GM23338 (cell line): ENCODE results near the gene RBPJ. TPM values are rescaled to one million over a fixed set of nuclear protein-coding genes. Genes with fewer than 3 reads are reported as not detected.

Source experiments
- ATAC-seq: fragments of 200-7000 bp; cut with Tn5 transposase; 3 replicates; pipeline ENCODE4 v1.9.1; 2020
- DNase-seq: peaks from one replicate; pipeline ENCODE4 v3.0.0-alpha.2; 2015; ENCODE audit warnings: low spot score
- H2AFZ ChIP-seq: fragments of 200-600 bp; sonication (generic); 2 replicates; pipeline ENCODE4 v1.8.0; 2016; ENCODE audit warnings: antibody characterized with exemption, mild to moderate bottlenecking, moderate library complexity
- H3F3A ChIP-seq: fragments of 200-600 bp; sonication (generic); replicated peaks from 2 replicates; pipeline ENCODE4 v1.8.0; 2017; ENCODE audit warnings: antibody characterized with exemption, mixed run types, low read depth
- H3K27ac ChIP-seq: fragments of 200-600 bp; sonication (generic); 2 replicates; pipeline ENCODE4 v1.6.1; 2016; ENCODE audit warnings: low read depth
- H3K27me3 ChIP-seq: fragments of 200-600 bp; sonication (generic); 2 replicates; pipeline ENCODE4 v1.8.0; 2016; ENCODE audit warnings: mild to moderate bottlenecking, mixed run types, moderate library complexity; ENCODE audit not compliant: insufficient read depth
- H3K36me3 ChIP-seq: fragments of 200-600 bp; sonication (generic); 2 replicates; pipeline ENCODE4 v1.8.0; 2016; ENCODE audit warnings: mild to moderate bottlenecking; ENCODE audit not compliant: insufficient read depth
- H3K4me1 ChIP-seq: fragments of 200-600 bp; sonication (generic); 2 replicates; pipeline ENCODE4 v1.8.0; 2016; ENCODE audit warnings: mild to moderate bottlenecking, moderate library complexity; ENCODE audit not compliant: insufficient read depth
- H3K4me2 ChIP-seq: fragments of 200-600 bp; sonication (generic); 2 replicates; pipeline ENCODE4 v1.7.1; 2017; ENCODE audit warnings: mixed run types
- H3K4me3 ChIP-seq: fragments of 200-600 bp; sonication (generic); 2 replicates; pipeline ENCODE4 v1.6.1; 2016; ENCODE audit warnings: mixed run types
- H3K79me2 ChIP-seq: fragments of 200-600 bp; sonication (generic); replicated peaks from 2 replicates; pipeline ENCODE4 v1.8.0; 2017; ENCODE audit warnings: mild to moderate bottlenecking; ENCODE audit not compliant: insufficient read depth
- H3K9me2 ChIP-seq: fragments of 200-600 bp; sonication (generic); 2 replicates; pipeline ENCODE4 v1.8.0; 2017; ENCODE audit not compliant: insufficient read depth
- H4K20me1 ChIP-seq: fragments of 200-600 bp; sonication (generic); replicated peaks from 2 replicates; pipeline ENCODE4 v1.8.0; 2017; ENCODE audit warnings: mild to moderate bottlenecking; ENCODE audit not compliant: insufficient read depth
- H3K27ac Mint-ChIP-seq: 2 replicates; pipeline ENCODE4 v1.8.0; 2020; ENCODE audit warnings: inconsistent platforms, mild to moderate bottlenecking, moderate library complexity, mixed read lengths
- H3K27me3 Mint-ChIP-seq: 3 replicates; pipeline ENCODE4 v1.8.0; 2022; ENCODE audit warnings: low read depth, mild to moderate bottlenecking, moderate library complexity, mixed read lengths, inconsistent platforms; ENCODE audit not compliant: insufficient read depth, poor library complexity
- H3K36me3 Mint-ChIP-seq: 3 replicates; pipeline ENCODE4 v1.8.0; 2021; ENCODE audit warnings: low read depth, mild to moderate bottlenecking, inconsistent platforms, moderate library complexity, mixed read lengths
- H3K4me1 Mint-ChIP-seq: 3 replicates; pipeline ENCODE4 v1.8.0; 2020; ENCODE audit warnings: mild to moderate bottlenecking, inconsistent platforms, mixed read lengths
- H3K4me3 Mint-ChIP-seq: 3 replicates; pipeline ENCODE4 v1.8.0; 2021; ENCODE audit warnings: moderate library complexity, mild to moderate bottlenecking, inconsistent platforms, mixed read lengths
- H3K9me3 Mint-ChIP-seq: 3 replicates; pipeline ENCODE4 v1.8.0; 2020; ENCODE audit warnings: moderate library complexity, mild to moderate bottlenecking, inconsistent platforms, mixed read lengths
- EZH2 ChIP-seq: fragments of 200-600 bp; sonication (generic); IDR thresholded peaks from one replicate; pipeline ENCODE4 v1.8.0; 2017; ENCODE audit warnings: antibody characterized with exemption, mild to moderate bottlenecking, low read depth; ENCODE audit not compliant: unreplicated experiment
- EZH2phosphoT487 ChIP-seq: fragments of 200-600 bp; sonication (generic); IDR thresholded peaks from one replicate; pipeline ENCODE4 v1.8.1; 2018; ENCODE audit warnings: antibody characterized with exemption; ENCODE audit not compliant: unreplicated experiment
- NANOG ChIP-seq: IDR thresholded peaks from 2 replicates; pipeline ENCODE4 v1.6.1; 2016; ENCODE audit warnings: antibody characterized with exemption, borderline replicate concordance
- STAT1 ChIP-seq: IDR thresholded peaks from one replicate; pipeline ENCODE4 v1.6.1; 2016; ENCODE audit warnings: antibody characterized with exemption; ENCODE audit not compliant: unreplicated experiment
- ZNF114 ChIP-seq: fragments of 250-450 bp; sonication (Bioruptor Pico); IDR thresholded peaks from 2 replicates; pipeline ENCODE4 v1.5.0; 2020; ENCODE audit warnings: mild to moderate bottlenecking, moderate library complexity
- ZNF331 ChIP-seq: fragments of 250-450 bp; sonication (Bioruptor Pico); IDR thresholded peaks from 2 replicates; pipeline ENCODE4 v1.5.0; 2020; ENCODE audit warnings: low read depth, mild to moderate bottlenecking, moderate library complexity
- polyA plus RNA-seq: library from polyadenylated mRNA; unstranded; fragments of >200 nt; fragmentation: Nextera tagmentation; extraction: Ambion mirVana; gene quantifications from 2 replicates; pipeline ENCODE4 v1.2.1, GENCODE V29; 2016
- total RNA-seq: library from RNA; depleted of rRNA; stranded (reverse); fragments of >200 nt; shearing (Covaris generic); gene quantifications from 2 replicates; pipeline ENCODE4 v1.2.3, GENCODE V29; 2014
- TF ChIP-seq, protein P1 (sequence below): IDR thresholded peaks from 2 replicates; pipeline ENCODE4 v1.6.1; 2016; ENCODE audit warnings: antibody characterized with exemption
- TF ChIP-seq, protein P2 (sequence below): IDR thresholded peaks from one replicate; pipeline ENCODE4 v1.6.1; 2018; ENCODE audit warnings: antibody characterized with exemption; ENCODE audit not compliant: unreplicated experiment
- TF ChIP-seq, protein P3 (sequence below), 2 experiments: fragments of 200-600 bp in 1 of 2; sonication (generic) in 1 of 2; conservative IDR thresholded peaks; 2 replicates each; pipeline versions ENCODE4 v1.5.1 to v1.6.1; 2016 to 2017; ENCODE audit warnings: antibody characterized with exemption in 2 of 2, low read depth in 2 of 2, mild to moderate bottlenecking in 2 of 2, moderate library complexity in 1 of 2
- TF ChIP-seq, protein P4 (sequence below): fragments of 250-450 bp; sonication (Bioruptor Pico); IDR thresholded peaks from 2 replicates; pipeline ENCODE4 v1.5.0; 2020; ENCODE audit warnings: mild to moderate bottlenecking, moderate library complexity

The RBPJ gene
- total and polyA plus RNA-seq, 2 experiments from 2014 or later, result 212 to 457 TPM

DNA sequence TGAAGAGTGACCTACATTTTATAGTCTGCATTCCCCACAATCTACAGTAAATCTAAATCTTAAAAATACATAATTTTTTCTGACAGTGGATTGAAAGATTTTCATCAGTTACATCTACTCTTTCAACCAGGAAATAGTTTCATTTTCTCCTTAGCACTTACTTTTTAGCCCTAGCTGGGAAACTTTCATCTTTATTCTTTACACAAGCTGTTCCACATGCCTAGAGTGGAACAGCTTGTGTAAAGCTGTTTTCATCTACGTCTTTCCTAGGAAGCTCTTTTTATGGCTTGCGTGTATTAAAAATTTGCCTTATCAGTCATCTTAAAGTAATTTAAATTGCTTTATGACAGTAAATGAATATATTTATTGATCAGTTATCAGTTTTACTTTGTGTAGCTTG is 40.5 kb downstream of the RBPJ start:
- TF ChIP-seq ZNF114 (CRISPR knock-in tag) (no peak), NANOG (no peak), ZNF331 (CRISPR knock-in tag) (no peak), STAT1 (no peak), EZH2 (no peak), EZH2phosphoT487 (no peak)
- TF ChIP-seq, protein P1, sequence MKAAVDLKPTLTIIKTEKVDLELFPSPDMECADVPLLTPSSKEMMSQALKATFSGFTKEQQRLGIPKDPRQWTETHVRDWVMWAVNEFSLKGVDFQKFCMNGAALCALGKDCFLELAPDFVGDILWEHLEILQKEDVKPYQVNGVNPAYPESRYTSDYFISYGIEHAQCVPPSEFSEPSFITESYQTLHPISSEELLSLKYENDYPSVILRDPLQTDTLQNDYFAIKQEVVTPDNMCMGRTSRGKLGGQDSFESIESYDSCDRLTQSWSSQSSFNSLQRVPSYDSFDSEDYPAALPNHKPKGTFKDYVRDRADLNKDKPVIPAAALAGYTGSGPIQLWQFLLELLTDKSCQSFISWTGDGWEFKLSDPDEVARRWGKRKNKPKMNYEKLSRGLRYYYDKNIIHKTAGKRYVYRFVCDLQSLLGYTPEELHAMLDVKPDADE, result no peak
- TF ChIP-seq, protein P2, sequence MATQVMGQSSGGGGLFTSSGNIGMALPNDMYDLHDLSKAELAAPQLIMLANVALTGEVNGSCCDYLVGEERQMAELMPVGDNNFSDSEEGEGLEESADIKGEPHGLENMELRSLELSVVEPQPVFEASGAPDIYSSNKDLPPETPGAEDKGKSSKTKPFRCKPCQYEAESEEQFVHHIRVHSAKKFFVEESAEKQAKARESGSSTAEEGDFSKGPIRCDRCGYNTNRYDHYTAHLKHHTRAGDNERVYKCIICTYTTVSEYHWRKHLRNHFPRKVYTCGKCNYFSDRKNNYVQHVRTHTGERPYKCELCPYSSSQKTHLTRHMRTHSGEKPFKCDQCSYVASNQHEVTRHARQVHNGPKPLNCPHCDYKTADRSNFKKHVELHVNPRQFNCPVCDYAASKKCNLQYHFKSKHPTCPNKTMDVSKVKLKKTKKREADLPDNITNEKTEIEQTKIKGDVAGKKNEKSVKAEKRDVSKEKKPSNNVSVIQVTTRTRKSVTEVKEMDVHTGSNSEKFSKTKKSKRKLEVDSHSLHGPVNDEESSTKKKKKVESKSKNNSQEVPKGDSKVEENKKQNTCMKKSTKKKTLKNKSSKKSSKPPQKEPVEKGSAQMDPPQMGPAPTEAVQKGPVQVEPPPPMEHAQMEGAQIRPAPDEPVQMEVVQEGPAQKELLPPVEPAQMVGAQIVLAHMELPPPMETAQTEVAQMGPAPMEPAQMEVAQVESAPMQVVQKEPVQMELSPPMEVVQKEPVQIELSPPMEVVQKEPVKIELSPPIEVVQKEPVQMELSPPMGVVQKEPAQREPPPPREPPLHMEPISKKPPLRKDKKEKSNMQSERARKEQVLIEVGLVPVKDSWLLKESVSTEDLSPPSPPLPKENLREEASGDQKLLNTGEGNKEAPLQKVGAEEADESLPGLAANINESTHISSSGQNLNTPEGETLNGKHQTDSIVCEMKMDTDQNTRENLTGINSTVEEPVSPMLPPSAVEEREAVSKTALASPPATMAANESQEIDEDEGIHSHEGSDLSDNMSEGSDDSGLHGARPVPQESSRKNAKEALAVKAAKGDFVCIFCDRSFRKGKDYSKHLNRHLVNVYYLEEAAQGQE, result no peak
- TF ChIP-seq, protein P3, sequence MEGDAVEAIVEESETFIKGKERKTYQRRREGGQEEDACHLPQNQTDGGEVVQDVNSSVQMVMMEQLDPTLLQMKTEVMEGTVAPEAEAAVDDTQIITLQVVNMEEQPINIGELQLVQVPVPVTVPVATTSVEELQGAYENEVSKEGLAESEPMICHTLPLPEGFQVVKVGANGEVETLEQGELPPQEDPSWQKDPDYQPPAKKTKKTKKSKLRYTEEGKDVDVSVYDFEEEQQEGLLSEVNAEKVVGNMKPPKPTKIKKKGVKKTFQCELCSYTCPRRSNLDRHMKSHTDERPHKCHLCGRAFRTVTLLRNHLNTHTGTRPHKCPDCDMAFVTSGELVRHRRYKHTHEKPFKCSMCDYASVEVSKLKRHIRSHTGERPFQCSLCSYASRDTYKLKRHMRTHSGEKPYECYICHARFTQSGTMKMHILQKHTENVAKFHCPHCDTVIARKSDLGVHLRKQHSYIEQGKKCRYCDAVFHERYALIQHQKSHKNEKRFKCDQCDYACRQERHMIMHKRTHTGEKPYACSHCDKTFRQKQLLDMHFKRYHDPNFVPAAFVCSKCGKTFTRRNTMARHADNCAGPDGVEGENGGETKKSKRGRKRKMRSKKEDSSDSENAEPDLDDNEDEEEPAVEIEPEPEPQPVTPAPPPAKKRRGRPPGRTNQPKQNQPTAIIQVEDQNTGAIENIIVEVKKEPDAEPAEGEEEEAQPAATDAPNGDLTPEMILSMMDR (conservative IDR thresholded peaks at IDR 0.05; ENCODE audit: low read depth in 2 of 2), result no peak
- TF ChIP-seq, protein P4, sequence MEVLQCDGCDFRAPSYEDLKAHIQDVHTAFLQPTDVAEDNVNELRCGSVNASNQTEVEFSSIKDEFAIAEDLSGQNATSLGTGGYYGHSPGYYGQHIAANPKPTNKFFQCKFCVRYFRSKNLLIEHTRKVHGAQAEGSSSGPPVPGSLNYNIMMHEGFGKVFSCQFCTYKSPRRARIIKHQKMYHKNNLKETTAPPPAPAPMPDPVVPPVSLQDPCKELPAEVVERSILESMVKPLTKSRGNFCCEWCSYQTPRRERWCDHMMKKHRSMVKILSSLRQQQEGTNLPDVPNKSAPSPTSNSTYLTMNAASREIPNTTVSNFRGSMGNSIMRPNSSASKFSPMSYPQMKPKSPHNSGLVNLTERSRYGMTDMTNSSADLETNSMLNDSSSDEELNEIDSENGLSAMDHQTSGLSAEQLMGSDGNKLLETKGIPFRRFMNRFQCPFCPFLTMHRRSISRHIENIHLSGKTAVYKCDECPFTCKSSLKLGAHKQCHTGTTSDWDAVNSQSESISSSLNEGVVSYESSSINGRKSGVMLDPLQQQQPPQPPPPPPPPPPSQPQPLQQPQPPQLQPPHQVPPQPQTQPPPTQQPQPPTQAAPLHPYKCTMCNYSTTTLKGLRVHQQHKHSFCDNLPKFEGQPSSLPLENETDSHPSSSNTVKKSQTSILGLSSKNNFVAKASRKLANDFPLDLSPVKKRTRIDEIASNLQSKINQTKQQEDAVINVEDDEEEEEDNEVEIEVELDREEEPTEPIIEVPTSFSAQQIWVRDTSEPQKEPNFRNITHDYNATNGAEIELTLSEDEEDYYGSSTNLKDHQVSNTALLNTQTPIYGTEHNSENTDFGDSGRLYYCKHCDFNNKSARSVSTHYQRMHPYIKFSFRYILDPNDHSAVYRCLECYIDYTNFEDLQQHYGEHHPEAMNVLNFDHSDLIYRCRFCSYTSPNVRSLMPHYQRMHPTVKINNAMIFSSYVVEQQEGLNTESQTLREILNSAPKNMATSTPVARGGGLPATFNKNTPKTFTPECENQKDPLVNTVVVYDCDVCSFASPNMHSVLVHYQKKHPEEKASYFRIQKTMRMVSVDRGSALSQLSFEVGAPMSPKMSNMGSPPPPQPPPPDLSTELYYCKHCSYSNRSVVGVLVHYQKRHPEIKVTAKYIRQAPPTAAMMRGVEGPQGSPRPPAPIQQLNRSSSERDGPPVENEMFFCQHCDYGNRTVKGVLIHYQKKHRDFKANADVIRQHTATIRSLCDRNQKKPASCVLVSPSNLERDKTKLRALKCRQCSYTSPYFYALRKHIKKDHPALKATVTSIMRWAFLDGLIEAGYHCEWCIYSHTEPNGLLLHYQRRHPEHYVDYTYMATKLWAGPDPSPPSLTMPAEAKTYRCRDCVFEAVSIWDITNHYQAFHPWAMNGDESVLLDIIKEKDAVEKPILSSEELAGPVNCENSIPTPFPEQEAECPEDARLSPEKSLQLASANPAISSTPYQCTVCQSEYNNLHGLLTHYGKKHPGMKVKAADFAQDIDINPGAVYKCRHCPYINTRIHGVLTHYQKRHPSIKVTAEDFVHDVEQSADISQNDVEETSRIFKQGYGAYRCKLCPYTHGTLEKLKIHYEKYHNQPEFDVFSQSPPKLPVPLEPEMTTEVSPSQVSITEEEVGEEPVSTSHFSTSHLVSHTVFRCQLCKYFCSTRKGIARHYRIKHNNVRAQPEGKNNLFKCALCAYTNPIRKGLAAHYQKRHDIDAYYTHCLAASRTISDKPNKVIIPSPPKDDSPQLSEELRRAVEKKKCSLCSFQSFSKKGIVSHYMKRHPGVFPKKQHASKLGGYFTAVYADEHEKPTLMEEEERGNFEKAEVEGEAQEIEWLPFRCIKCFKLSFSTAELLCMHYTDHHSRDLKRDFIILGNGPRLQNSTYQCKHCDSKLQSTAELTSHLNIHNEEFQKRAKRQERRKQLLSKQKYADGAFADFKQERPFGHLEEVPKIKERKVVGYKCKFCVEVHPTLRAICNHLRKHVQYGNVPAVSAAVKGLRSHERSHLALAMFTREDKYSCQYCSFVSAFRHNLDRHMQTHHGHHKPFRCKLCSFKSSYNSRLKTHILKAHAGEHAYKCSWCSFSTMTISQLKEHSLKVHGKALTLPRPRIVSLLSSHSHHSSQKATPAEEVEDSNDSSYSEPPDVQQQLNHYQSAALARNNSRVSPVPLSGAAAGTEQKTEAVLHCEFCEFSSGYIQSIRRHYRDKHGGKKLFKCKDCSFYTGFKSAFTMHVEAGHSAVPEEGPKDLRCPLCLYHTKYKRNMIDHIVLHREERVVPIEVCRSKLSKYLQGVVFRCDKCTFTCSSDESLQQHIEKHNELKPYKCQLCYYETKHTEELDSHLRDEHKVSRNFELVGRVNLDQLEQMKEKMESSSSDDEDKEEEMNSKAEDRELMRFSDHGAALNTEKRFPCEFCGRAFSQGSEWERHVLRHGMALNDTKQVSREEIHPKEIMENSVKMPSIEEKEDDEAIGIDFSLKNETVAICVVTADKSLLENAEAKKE (CRISPR knock-in tag), result no peak
- H3K27me3 Mint-ChIP-seq, result peaks cover 1% of the 10 kb centered on the region
- Histone ChIP-seq H3K4me1 (peaks cover 46% of the 10 kb centered on the region), H3K9me2 (no peaks in the 10 kb centered on the region), H3K4me2 (no peak overlapping the region), H3K27me3 (no peaks in the 10 kb centered on the region), H3K27ac (peak overlapping the region; percentile 21), H3F3A (no peaks in the 10 kb centered on the region; the same call in 1 of the 2 replicates), H3K4me3 (no peak overlapping the region), H2AFZ (no peak overlapping the region), H3K79me2 (peaks cover 100% of the 10 kb centered on the region), H4K20me1 (peaks cover 89% of the 10 kb centered on the region), H3K36me3 (0 out of 2 replicates have a peak, but pooled peaks cover 3% of the 10 kb centered on the region)
- peaks cover 11% of the 10 kb centered on the region for H3K4me1 Mint-ChIP-seq
- no peak for ATAC-seq
- H3K4me3 Mint-ChIP-seq, result no peak overlapping the region
- H3K9me3 Mint-ChIP-seq, result no peaks in the 10 kb centered on the region; the same call in 2 of the 3 replicates
- no peak for DNase-seq
- H3K27ac Mint-ChIP-seq, result peak overlapping the region; percentile 49; the same call in 1 of the 2 replicates
- no peaks in the 10 kb centered on the region for H3K36me3 Mint-ChIP-seq
